Endothelial cell of umbilical vein (primary cell): Measurements from ENCODE around the gene EPS8L1. TPM values are rescaled to one million over a fixed set of nuclear protein-coding genes. Genes with fewer than 3 reads are reported as not detected.

Experiments
- BruUV-seq: library from RNA; stranded (reverse); fragments of 400-500 nt; replicated peaks from 2 replicates; lab custom pipeline; 2021; lab: Mats Ljungman, UMichigan
- CTCF ChIA-PET: fragments of 300-600, 350-600 bp; sonication (Branson Sonifier 250); formaldehyde crosslinking; loops from one replicate; lab custom pipeline; 2021; ENCODE audit warnings: antibody characterized with exemption, inconsistent platforms; lab: Charles Lee
- POLR2A ChIA-PET: fragments of 300-600, 350-600 bp; sonication (Branson Sonifier 250); formaldehyde crosslinking; loops from one replicate; lab custom pipeline; 2021; ENCODE audit warnings: antibody characterized with exemption, inconsistent platforms; lab: Charles Lee
- DNase-seq: peaks from one replicate; pipeline ENCODE4 v3.0.0-alpha.2; 2011; ENCODE audit warnings: low read depth, low spot score
- FAIRE-seq: peaks from 2 replicates; lab custom pipeline; 2011; peaks lifted over from hg19 to GRCh38; lab: Jason Lieb, UNC
- H2AFZ ChIP-seq: 2 replicates; pipeline ENCODE4 v1.6.0; 2012; ENCODE audit warnings: low read depth, low read length, control low read depth, inconsistent platforms
- H3K27ac ChIP-seq: 2 replicates; pipeline ENCODE4 v1.5.1; 2011; ENCODE audit warnings: low read depth, mild to moderate bottlenecking, control low read depth, low read length, moderate library complexity; ENCODE audit not compliant: insufficient read depth
- H3K27me3 ChIP-seq, 2 experiments: 2 replicates each; pipeline versions ENCODE4 v1.6.0 to v1.6.1; 2011; ENCODE audit warnings: low read length in 2 of 2, mixed read lengths in 1 of 2; ENCODE audit not compliant: control insufficient read depth in 2 of 2, insufficient read depth in 2 of 2
- H3K36me3 ChIP-seq, 2 experiments: 2 replicates in 1 of 2; 3 replicates in 1 of 2; pipeline ENCODE4 v1.5.1; 2011; ENCODE audit warnings: low read length in 2 of 2, mild to moderate bottlenecking in 1 of 2, moderate library complexity in 1 of 2; ENCODE audit not compliant: control insufficient read depth in 2 of 2, insufficient read depth in 2 of 2; ENCODE audit errors: extremely low read depth in 1 of 2
- H3K4me1 ChIP-seq: 3 replicates; pipeline ENCODE4 v1.5.1; 2011; ENCODE audit warnings: mild to moderate bottlenecking, low read length; ENCODE audit not compliant: control insufficient read depth, insufficient read depth; ENCODE audit errors: extremely low read depth
- H3K4me2 ChIP-seq: 2 replicates; pipeline ENCODE4 v1.6.1; 2011; ENCODE audit warnings: low read length, control low read depth, mixed read lengths; ENCODE audit not compliant: insufficient read depth
- H3K4me3 ChIP-seq, 3 experiments: fragments of 200-600 bp in 1 of 3; sonication (generic), shearing (Covaris generic) in 1 of 3; replicated peaks in 1 of 3; 2 replicates each; pipeline ENCODE4 v1.5.1; 2011 to 2016; ENCODE audit warnings: control low read depth in 3 of 3, low read length in 3 of 3, mild to moderate bottlenecking in 2 of 3, inconsistent platforms in 1 of 3, low read depth in 1 of 3, moderate library complexity in 1 of 3; ENCODE audit not compliant: insufficient read depth in 1 of 3
- H3K79me2 ChIP-seq: 2 replicates; pipeline ENCODE4 v1.6.0; 2012; ENCODE audit warnings: low read length, inconsistent platforms; ENCODE audit not compliant: control insufficient read depth, insufficient read depth
- H3K9ac ChIP-seq: replicated peaks from 2 replicates; pipeline ENCODE3; 2011; ENCODE audit warnings: low read length, control low read depth; ENCODE audit not compliant: insufficient read depth; ENCODE audit errors: extremely low read depth
- H3K9me1 ChIP-seq: replicated peaks from 3 replicates; pipeline ENCODE4 v1.6.0; 2011; ENCODE audit warnings: mild to moderate bottlenecking, low read length; ENCODE audit not compliant: control insufficient read depth, insufficient read depth; ENCODE audit errors: extremely low read depth
- H3K9me3 ChIP-seq: replicated peaks from 2 replicates; pipeline ENCODE4 v1.5.1; 2012; ENCODE audit warnings: low read length, inconsistent platforms; ENCODE audit not compliant: control insufficient read depth, insufficient read depth
- H4K20me1 ChIP-seq: replicated peaks from 2 replicates; pipeline ENCODE3; 2011; ENCODE audit warnings: mild to moderate bottlenecking, low read length; ENCODE audit not compliant: control insufficient read depth, insufficient read depth; ENCODE audit errors: extremely low read depth
- EZH2 ChIP-seq: IDR thresholded peaks from 2 replicates; pipeline ENCODE4 v1.6.1; 2012; ENCODE audit warnings: borderline replicate concordance, low read depth, mild to moderate bottlenecking, moderate library complexity, low read length, inconsistent platforms; ENCODE audit not compliant: severe bottlenecking
- FOS ChIP-seq: IDR thresholded peaks from 2 replicates; pipeline ENCODE4 v1.6.1; 2011; ENCODE audit warnings: mild to moderate bottlenecking, low read length, moderate library complexity, borderline replicate concordance; ENCODE audit not compliant: insufficient read depth
- GATA2 ChIP-seq: IDR thresholded peaks from 2 replicates; pipeline ENCODE4 v1.7.0; 2011; ENCODE audit warnings: low read depth, mild to moderate bottlenecking, moderate library complexity, mixed read lengths, low read length; ENCODE audit not compliant: insufficient read length, insufficient read depth
- JUN ChIP-seq: IDR thresholded peaks from 2 replicates; pipeline ENCODE4 v1.6.1; 2011; ENCODE audit warnings: borderline replicate concordance, low read depth; ENCODE audit not compliant: insufficient read length, insufficient read depth
- MYC ChIP-seq: IDR thresholded peaks from one replicate; pipeline ENCODE4 v1.6.1; 2011; ENCODE audit warnings: mild to moderate bottlenecking, low read depth, low read length
- POLR2A ChIP-seq: IDR thresholded peaks from 2 replicates; pipeline ENCODE4 v1.6.1; 2012; ENCODE audit warnings: low read depth, mild to moderate bottlenecking, control low read depth, low read length
- POLR2AphosphoS5 ChIP-seq: IDR thresholded peaks from 2 replicates; pipeline ENCODE4 v1.6.1; 2012; ENCODE audit warnings: low read depth, mild to moderate bottlenecking, control low read depth, low read length, moderate library complexity; ENCODE audit not compliant: insufficient read depth
- dilution Hi-C: fragments of 300-500 bp; cut with MboI; formaldehyde crosslinking; loops from one replicate; pipeline ENCODE4 v1.15.0; 2019; ENCODE audit warnings: low sequenced_read_pairs; ENCODE audit not compliant: extremely low pct_ligation_motif_present
- intact Hi-C: fragments of 100-400 bp; cut with micrococcal nuclease; formaldehyde crosslinking; loops from one replicate; pipeline ENCODE4 v1.10.0; 2022
- polyA plus RNA-seq, 4 experiments: library from polyadenylated mRNA; depleted of rRNA in 3 of 4; stranded (reverse) in 3 of 4; unstranded in 1 of 4; fragments of >200 nt; gene quantifications; 2 replicates each; pipeline versions ENCODE4 v1.2.1 to v1.2.3, GENCODE V29; 2011 to 2012; ENCODE audit warnings: missing spikeins in 1 of 4
- total RNA-seq: library from RNA; stranded (reverse); gene quantifications from 2 replicates; pipeline ENCODE4 v1.2.3, GENCODE V29; 2021
- TF ChIP-seq, protein P1 (sequence below), 2 donors: IDR thresholded peaks; 1 replicate in 1 of 2; 2 replicates in 1 of 2; pipeline ENCODE4 v1.5.1; 2011; ENCODE audit warnings: low read length in 2 of 2, mild to moderate bottlenecking in 2 of 2, moderate library complexity in 2 of 2, control low read depth in 1 of 2, inconsistent platforms in 1 of 2, low read depth in 1 of 2; ENCODE audit not compliant: insufficient read depth in 1 of 2; ENCODE audit errors: extremely low read depth in 1 of 2
- TF ChIP-seq, protein P2 (sequence below): IDR thresholded peaks from 2 replicates; pipeline ENCODE4 v1.6.1; 2011; ENCODE audit not compliant: insufficient read depth, insufficient read length

Gene EPS8L1
- total and polyA plus RNA-seq, 2 donors (not counting 3 experiments of a cell fraction or from before 2014, with no cell fraction given), result 15.9 to 28.9 TPM

DNA sequence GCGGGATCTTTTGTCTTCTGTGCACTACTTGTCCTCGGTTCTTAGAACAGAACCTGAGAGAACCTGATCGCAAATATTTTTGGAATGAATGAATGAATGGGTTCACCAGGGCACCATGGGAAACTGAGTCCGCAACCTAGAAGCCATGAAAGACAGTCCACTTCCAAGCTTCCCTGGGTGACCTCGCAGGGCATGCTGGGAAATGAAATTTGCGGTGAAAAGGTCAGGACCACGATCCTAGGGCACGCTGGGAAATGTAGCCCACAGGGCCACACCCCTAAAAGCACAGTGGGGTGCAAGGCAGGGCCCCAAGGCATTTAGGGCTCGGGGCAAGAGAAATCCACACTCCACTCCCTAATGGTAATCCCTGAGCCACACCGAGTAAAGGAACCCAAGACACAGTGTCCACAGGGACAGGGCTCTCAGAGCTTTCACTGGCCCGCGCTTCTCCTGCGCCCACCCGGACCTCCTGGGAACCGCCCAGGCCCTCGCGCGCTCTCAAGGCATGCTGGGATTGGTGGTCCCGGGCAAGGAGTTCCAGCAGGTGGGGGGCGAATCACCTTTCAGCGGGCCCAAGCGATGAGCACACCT lies 42.8 kb downstream of the EPS8L1 start:
- dilution Hi-C loops, result no loop called here
- ChIA-PET CTCF (interaction anchor here (1.0 to 4.8 kb wide), 6 partner anchors 15 to 385 kb away, joined by 3 to 38 read pairs (median 5); partner anchors contain the start of gene DNAAF3), POLR2A (no interaction called here)
- BruUV-seq, result no TSS peak
- peak overlapping the region; percentile 35 for H2AFZ ChIP-seq
- H3K79me2 ChIP-seq, result peaks cover 36% of the 10 kb centered on the region
- H3K9ac ChIP-seq, result peak overlapping the region; percentile 19
- H4K20me1 ChIP-seq, result no peaks in the 10 kb centered on the region
- no peaks in the 10 kb centered on the region for H3K9me1 ChIP-seq
- DNase-seq, result no peak
- no peaks in the 10 kb centered on the region for H3K36me3 ChIP-seq
- intact Hi-C loops, result loop anchor here (5.0 kb wide), 1 partner anchor 656 kb away; the partner anchor contains the start of gene LENG9
- H3K27ac ChIP-seq, result no peak overlapping the region
- FAIRE-seq, result peak; percentile 67
- peak overlapping the region; percentile 38 for H3K4me2 ChIP-seq
- H3K4me1 ChIP-seq, result peaks cover 20% of the 10 kb centered on the region
- TF ChIP-seq, protein P1, sequence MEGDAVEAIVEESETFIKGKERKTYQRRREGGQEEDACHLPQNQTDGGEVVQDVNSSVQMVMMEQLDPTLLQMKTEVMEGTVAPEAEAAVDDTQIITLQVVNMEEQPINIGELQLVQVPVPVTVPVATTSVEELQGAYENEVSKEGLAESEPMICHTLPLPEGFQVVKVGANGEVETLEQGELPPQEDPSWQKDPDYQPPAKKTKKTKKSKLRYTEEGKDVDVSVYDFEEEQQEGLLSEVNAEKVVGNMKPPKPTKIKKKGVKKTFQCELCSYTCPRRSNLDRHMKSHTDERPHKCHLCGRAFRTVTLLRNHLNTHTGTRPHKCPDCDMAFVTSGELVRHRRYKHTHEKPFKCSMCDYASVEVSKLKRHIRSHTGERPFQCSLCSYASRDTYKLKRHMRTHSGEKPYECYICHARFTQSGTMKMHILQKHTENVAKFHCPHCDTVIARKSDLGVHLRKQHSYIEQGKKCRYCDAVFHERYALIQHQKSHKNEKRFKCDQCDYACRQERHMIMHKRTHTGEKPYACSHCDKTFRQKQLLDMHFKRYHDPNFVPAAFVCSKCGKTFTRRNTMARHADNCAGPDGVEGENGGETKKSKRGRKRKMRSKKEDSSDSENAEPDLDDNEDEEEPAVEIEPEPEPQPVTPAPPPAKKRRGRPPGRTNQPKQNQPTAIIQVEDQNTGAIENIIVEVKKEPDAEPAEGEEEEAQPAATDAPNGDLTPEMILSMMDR (IDR thresholded peaks at IDR 0.05; ENCODE audit: extremely low read depth in 1 of 2, insufficient read depth in 1 of 2, low read depth in 1 of 2, low read length in 2 of 2), result no peak
- no peak for TF ChIP-seq POLR2A
- TF ChIP-seq POLR2AphosphoS5, result no peak
- no peak for TF ChIP-seq JUN
- no peak for TF ChIP-seq EZH2
- no peak for TF ChIP-seq FOS
- TF ChIP-seq, protein P2, sequence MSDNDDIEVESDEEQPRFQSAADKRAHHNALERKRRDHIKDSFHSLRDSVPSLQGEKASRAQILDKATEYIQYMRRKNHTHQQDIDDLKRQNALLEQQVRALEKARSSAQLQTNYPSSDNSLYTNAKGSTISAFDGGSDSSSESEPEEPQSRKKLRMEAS, result no peak
- no peak for TF ChIP-seq MYC
- TF ChIP-seq GATA2, result no peak
- no peaks in the 10 kb centered on the region for H3K27me3 ChIP-seq
- H3K9me3 ChIP-seq, result no peaks in the 10 kb centered on the region
- H3K4me3 ChIP-seq, result peak overlapping the region in 2 of 3 experiments; percentile 38 to 92
